CD4-positive, alpha-beta T cell (primary cell): Measurements from ENCODE around the gene MEIS1. TPM values are rescaled to one million over a fixed set of nuclear protein-coding genes. Genes with fewer than 3 reads are reported as not detected.
A peak's percentile ranks its signal among the peaks of the same experiment; 100 is the strongest.

Source experiments
- ATAC-seq: fragments of 200-7000 bp; cut with Tn5 transposase; one replicate; pipeline ENCODE4 v1.10.0; 2022; ENCODE audit warnings: mild to moderate bottlenecking; ENCODE audit not compliant: poor library complexity
- CTCF ChIA-PET: fragments of 350-600 bp; sonication (Branson Sonifier 250); formaldehyde crosslinking; loops from one replicate; lab custom pipeline; 2021; ENCODE audit warnings: antibody characterized with exemption, inconsistent platforms; lab: Charles Lee
- POLR2A ChIA-PET: fragments of 350-600 bp; sonication (Branson Sonifier 250); formaldehyde crosslinking; loops from one replicate; lab custom pipeline; 2021; ENCODE audit warnings: antibody characterized with exemption, inconsistent platforms; lab: Charles Lee
- DNase-seq, 14 experiments: peaks; one replicate each; pipeline ENCODE4 v3.0.0-alpha.2; 2013 to 2020; ENCODE audit warnings: mixed read lengths in 2 of 14
- H3K27ac ChIP-seq, 2 donors: one replicate each; pipeline versions ENCODE4 v1.5.1 to v1.7.0; 2013; ENCODE audit warnings: low read length in 2 of 2, low read depth in 1 of 2, mild to moderate bottlenecking in 1 of 2
- H3K27me3 ChIP-seq, 2 experiments: 1 replicate in 1 of 2; 2 replicates in 1 of 2; pipeline versions ENCODE4 v1.6.1 to v1.7.0; 2013; ENCODE audit warnings: low read length in 2 of 2, control low read depth in 1 of 2, mild to moderate bottlenecking in 1 of 2, moderate library complexity in 1 of 2; ENCODE audit not compliant: insufficient read depth in 2 of 2, control insufficient read depth in 1 of 2
- H3K36me3 ChIP-seq: one replicate; pipeline ENCODE4 v1.6.1; 2013; ENCODE audit warnings: low read length, control low read depth; ENCODE audit not compliant: insufficient read depth
- H3K4me1 ChIP-seq: one replicate; pipeline ENCODE4 v1.6.1; 2013; ENCODE audit warnings: low read length, control low read depth; ENCODE audit not compliant: insufficient read depth
- H3K4me3 ChIP-seq: one replicate; pipeline ENCODE4 v1.5.1; 2013; ENCODE audit warnings: mild to moderate bottlenecking, low read length, moderate library complexity
- H3K9me3 ChIP-seq, 2 experiments: 1 replicate in 1 of 2; 2 replicates in 1 of 2; pipeline versions ENCODE4 v1.6.1 to v1.7.0; 2013; ENCODE audit warnings: low read length in 2 of 2, mild to moderate bottlenecking in 2 of 2, control low read depth in 1 of 2, moderate library complexity in 1 of 2; ENCODE audit not compliant: control insufficient read depth in 1 of 2, insufficient read depth in 1 of 2
- H3K27ac Mint-ChIP-seq: one replicate; pipeline ENCODE4 v1.8.0; 2020; ENCODE audit warnings: mixed read lengths
- H3K27me3 Mint-ChIP-seq: one replicate; pipeline ENCODE4 v1.8.0; 2021; ENCODE audit warnings: mixed read lengths
- H3K36me3 Mint-ChIP-seq: one replicate; pipeline ENCODE4 v1.8.0; 2021; ENCODE audit warnings: low read depth, mixed read lengths
- H3K4me1 Mint-ChIP-seq: one replicate; pipeline ENCODE4 v1.8.0; 2021; ENCODE audit warnings: low read depth, mixed read lengths
- H3K4me3 Mint-ChIP-seq: one replicate; pipeline ENCODE4 v1.8.0; 2020; ENCODE audit warnings: mild to moderate bottlenecking, mixed read lengths
- H3K9me3 Mint-ChIP-seq: one replicate; pipeline ENCODE4 v1.8.0; 2020; ENCODE audit warnings: mixed read lengths
- CTCF ChIP-seq: fragments of 200-600 bp; IDR thresholded peaks from one replicate; pipeline ENCODE4 v1.8.0; 2022; ENCODE audit warnings: antibody characterized with exemption, mild to moderate bottlenecking
- intact Hi-C, 2 experiments: fragments of 100-400 bp; cut with DNase I in 1 of 2; cut with micrococcal nuclease in 1 of 2; formaldehyde crosslinking; loops; one replicate each; pipeline versions ENCODE4 v1.15.1 to v1.9.0; 2023 to 2025; cut with DNase I, micrococcal nuclease
- total RNA-seq, 174 experiments: library from RNA in 2 of 174; stranded (reverse) in 2 of 174; gene quantifications; one replicate each; pipeline ENCODE4 v1.2.3 and lab custom pipeline; 2021 to 2026

Gene MEIS1
- total RNA-seq, 2 experiments from 2014 or later, result not detected

- Mint-ChIP-seq H3K9me3 (no peaks in the 10 kb centered on the region), H3K27me3 (peaks cover 94% of the 10 kb centered on the region), H3K27ac (no peak overlapping the region), H3K4me1 (peaks cover 37% of the 10 kb centered on the region), H3K36me3 (no peaks in the 10 kb centered on the region), H3K4me3 (peak overlapping the region; percentile 71)
- H3K4me1 ChIP-seq, result peaks cover 30% of the 10 kb centered on the region
- H3K27me3 ChIP-seq, result peaks cover 55 to 91% of the 10 kb centered on the region in 2 experiments
- ATAC-seq (no peak), DNase-seq (peak in 1 of 14 experiments; percentile 11)
- no peaks in the 10 kb centered on the region for H3K36me3 ChIP-seq
- ChIA-PET CTCF (no interaction called here), POLR2A (interaction anchor here (0.5 kb wide), 1 partner anchor 54 kb away, joined by 3 read pairs; no protein-coding TSS in a partner anchor)
- H3K27ac ChIP-seq, result no peak overlapping the region
- intact Hi-C loops, result no loop called here
- peaks cover 0 to 34% of the 10 kb centered on the region in 2 experiments for H3K9me3 ChIP-seq
- H3K4me3 ChIP-seq, result peak overlapping the region; percentile 30
- no peak for TF ChIP-seq CTCF
Observed at GRCh38 chr2:66433945-66434678, 813 bp upstream of the MEIS1 start.

GRCh38 chr2:66435549-66435875 is 587 bp downstream of the MEIS1 start:
- DNase-seq (no peak), ATAC-seq (no peak)
- Mint-ChIP-seq H3K27me3 (peaks cover 92% of the 10 kb centered on the region), H3K9me3 (no peaks in the 10 kb centered on the region), H3K4me1 (peaks cover 47% of the 10 kb centered on the region), H3K36me3 (no peaks in the 10 kb centered on the region), H3K4me3 (no peak overlapping the region), H3K27ac (no peak overlapping the region)
- intact Hi-C loops, result no loop called here
- POLR2A ChIA-PET, result no interaction called here
- Histone ChIP-seq H3K27ac (no peak overlapping the region), H3K4me1 (peaks cover 30% of the 10 kb centered on the region), H3K4me3 (no peak overlapping the region), H3K36me3 (no peaks in the 10 kb centered on the region), H3K9me3 (peaks cover 0 to 47% of the 10 kb centered on the region in 2 experiments), H3K27me3 (peaks cover 67 to 89% of the 10 kb centered on the region in 2 experiments)
- no peak for TF ChIP-seq CTCF
- CTCF ChIA-PET, result interaction anchor here (0.9 kb wide), 1 partner anchor 18 kb away, joined by 3 read pairs; no protein-coding TSS in a partner anchor

GRCh38 chr2:66435963-66436362 is 1.0 kb downstream of the MEIS1 start:
- H3K4me3 ChIP-seq, result no peak overlapping the region
- ATAC-seq, result no peak
- POLR2A ChIA-PET, result no interaction called here
- DNase-seq, result no peak
- Mint-ChIP-seq H3K36me3 (no peaks in the 10 kb centered on the region), H3K9me3 (no peaks in the 10 kb centered on the region), H3K27me3 (peaks cover 91% of the 10 kb centered on the region), H3K4me1 (peaks cover 47% of the 10 kb centered on the region), H3K4me3 (no peak overlapping the region), H3K27ac (no peak overlapping the region)
- H3K27me3 ChIP-seq, result peaks cover 67 to 88% of the 10 kb centered on the region in 2 experiments
- intact Hi-C loops, result no loop called here
- no peak overlapping the region for H3K27ac ChIP-seq
- H3K36me3 ChIP-seq, result no peaks in the 10 kb centered on the region
- CTCF ChIA-PET, result interaction anchor here (0.9 to 1.0 kb wide), 2 partner anchors 19 to 104 kb away, joined by 3 to 4 read pairs; no protein-coding TSS in a partner anchor
- peaks cover 30% of the 10 kb centered on the region for H3K4me1 ChIP-seq
- no peak for TF ChIP-seq CTCF
- peaks cover 0 to 51% of the 10 kb centered on the region in 2 experiments for H3K9me3 ChIP-seq
